Measurements from ENCODE around the gene STPG4.

STPG4 gene, protein sequence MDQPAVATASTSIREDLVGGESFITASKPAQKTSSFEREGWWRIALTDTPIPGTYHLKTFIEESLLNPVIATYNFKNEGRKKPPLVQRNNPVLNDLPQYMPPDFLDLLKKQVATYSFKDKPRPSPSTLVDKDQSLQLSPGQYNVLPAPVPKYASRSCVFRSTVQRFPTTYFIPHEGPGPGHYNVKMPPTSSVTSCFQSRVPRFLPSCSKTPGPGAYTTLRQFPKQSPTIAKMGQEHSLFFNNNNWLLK

DNA sequence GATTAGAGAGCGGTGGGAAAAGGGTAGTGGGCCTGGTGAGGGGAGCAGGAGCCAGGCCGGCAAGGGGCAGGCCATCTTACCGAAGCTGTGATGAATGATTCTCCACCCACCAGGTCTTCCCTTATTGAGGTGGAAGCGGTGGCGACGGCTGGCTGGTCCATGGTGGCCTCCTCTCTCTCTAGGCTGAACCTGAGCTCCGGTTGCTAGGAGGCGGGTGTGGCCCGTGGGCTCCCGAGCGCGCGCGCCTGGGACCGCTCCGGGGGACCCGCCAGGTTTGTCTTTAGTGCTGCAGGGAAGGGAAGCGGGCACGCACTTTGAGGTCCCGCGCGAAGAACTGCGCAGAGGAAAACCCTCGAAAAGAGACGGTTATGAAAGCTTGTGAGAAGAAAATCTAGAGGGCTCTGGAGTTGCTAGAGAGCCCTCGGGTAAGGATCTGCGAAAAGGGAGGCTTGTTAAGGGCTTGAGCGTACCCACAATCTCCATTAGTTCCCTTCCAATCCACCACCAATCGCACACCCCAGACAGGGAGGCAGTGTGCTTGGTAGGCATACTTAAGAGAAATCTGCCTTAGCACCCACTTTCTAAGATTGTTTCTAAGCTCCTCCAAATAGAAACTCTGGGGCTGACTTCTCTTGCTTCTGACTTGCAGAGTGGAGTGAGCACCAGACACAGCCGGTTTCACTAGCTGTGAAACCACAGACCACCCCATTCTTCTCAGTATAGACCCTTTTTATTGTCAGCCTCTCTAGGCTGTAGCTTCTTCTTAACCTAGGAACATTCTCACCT lies at the start of gene STPG4:
STPG4 (minus strand) TSS at position 218 of the 786 bp plus-strand sequence; CDS start at position 161, 57 bp downstream.
- Mint-ChIP-seq H3K27me3 (ENCODE audit: low read depth) (no peaks in the 10 kb centered on the region), H3K27ac (peak within 1 kb of the TSS; percentile 12), H3K9me3 (no peaks in the 10 kb centered on the region), H3K36me3 (ENCODE audit: low read depth) (peaks cover 32% of the 10 kb centered on the region), H3K4me1 (ENCODE audit: low read depth) (peaks cover 15% of the 10 kb centered on the region), H3K4me3 (no peak within 1 kb of the TSS)
- no peak for DNase-seq (ENCODE audit: low spot score)

DNA sequence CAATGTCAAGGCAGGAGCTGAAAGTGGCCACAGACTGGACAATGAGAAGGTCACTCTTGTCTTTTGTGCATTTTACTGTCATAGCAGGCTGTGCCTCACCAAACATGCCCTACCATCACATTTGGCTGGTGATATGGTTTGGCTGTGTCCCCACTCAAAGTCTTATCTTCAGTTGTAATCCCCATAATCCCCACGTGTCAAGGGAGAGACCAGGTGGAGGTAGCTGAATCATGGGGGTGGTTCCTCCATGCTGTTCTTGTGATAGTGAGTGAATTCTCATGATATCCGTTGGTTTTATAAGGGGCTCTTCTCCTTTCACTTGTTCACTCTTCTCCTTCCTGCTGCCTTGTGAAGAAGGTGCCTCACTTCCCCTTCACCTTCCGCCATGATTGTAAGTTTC lies 49.6 kb upstream of the STPG4 start:
- no peak for DNase-seq (ENCODE audit: low spot score)
- Mint-ChIP-seq H3K4me3 (no peak overlapping the region), H3K4me1 (ENCODE audit: low read depth) (no peaks in the 10 kb centered on the region), H3K36me3 (ENCODE audit: low read depth) (no peaks in the 10 kb centered on the region), H3K9me3 (no peaks in the 10 kb centered on the region), H3K27ac (no peak overlapping the region), H3K27me3 (ENCODE audit: low read depth) (peaks cover 12% of the 10 kb centered on the region)

DNA sequence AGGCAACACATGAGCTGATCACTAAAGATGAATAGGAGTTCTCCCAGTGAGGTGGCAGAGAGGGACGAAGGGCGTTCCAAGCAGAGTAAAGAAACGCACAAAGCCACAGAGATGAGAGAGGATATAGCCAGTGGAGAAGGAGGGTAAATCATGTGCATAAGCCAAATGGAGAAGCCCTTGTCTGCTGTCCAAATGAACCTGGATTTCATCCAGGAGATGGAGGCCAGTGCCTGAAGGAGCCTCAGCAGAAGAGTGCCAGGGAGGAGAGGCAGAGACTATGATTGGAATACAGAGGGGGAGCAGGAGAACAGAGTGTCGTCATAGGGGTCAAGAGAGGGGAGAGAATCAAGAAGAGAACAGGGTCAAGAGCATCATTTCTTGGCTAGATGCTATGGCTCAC lies 48.9 kb upstream of the STPG4 start:
- Mint-ChIP-seq H3K9me3 (no peaks in the 10 kb centered on the region), H3K4me3 (no peak overlapping the region), H3K27ac (no peak overlapping the region), H3K4me1 (ENCODE audit: low read depth) (no peaks in the 10 kb centered on the region), H3K27me3 (ENCODE audit: low read depth) (peaks cover 14% of the 10 kb centered on the region), H3K36me3 (ENCODE audit: low read depth) (no peaks in the 10 kb centered on the region)
- DNase-seq (ENCODE audit: low spot score), result no peak

DNA sequence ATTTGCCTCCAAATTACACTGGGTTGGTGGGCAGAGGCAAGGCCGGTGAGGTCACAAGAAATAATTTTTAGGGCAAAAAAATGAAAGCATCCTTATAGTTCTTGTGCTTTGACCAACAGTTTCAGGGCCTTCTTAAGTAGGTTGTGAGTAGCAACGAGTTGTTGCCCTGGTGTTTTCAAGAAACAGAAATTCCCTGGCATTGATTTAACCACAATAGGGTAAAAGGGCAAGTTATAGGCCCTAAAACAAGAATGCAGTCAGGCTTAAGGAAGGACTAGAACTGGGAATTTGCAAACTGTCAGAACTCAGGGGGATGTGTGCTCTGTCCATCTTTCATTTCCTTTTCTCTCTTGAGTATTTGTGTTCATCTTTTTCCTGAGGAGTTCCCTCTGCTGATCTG lies 46.1 kb upstream of the STPG4 start:
- no peak overlapping the region for H3K27ac Mint-ChIP-seq
- no peaks in the 10 kb centered on the region for H3K36me3 Mint-ChIP-seq (ENCODE audit: low read depth)
- no peak overlapping the region for H3K4me3 Mint-ChIP-seq
- H3K27me3 Mint-ChIP-seq (ENCODE audit: low read depth), result peaks cover 26% of the 10 kb centered on the region
- H3K4me1 Mint-ChIP-seq (ENCODE audit: low read depth), result no peaks in the 10 kb centered on the region
- DNase-seq (ENCODE audit: low spot score), result no peak
- H3K9me3 Mint-ChIP-seq, result no peaks in the 10 kb centered on the region

DNA sequence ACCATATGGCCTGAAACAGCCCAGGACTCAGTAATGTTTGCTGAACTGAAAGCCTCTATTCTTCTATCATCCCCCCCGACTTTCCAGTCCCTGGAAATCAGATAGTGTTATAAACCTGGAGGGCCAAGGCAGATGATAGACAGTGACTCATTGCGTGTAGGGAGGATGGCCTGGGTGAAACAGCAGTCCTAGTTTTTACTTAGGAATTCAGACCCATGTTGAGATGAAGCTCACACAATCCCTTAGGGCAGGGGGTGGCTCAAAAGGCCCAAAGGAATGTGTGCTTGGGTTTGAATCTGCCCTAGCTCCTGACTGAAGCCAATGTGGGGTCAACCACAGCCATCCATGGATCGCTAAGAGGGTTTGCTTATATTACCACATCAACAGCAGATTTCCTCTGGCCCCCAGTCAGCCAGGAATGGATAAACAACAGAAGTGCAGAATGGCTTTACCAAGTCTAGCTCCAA lies 43.9 kb upstream of the STPG4 start:
- H3K36me3 Mint-ChIP-seq (ENCODE audit: low read depth), result no peaks in the 10 kb centered on the region
- DNase-seq (ENCODE audit: low spot score), result no peak
- H3K27me3 Mint-ChIP-seq (ENCODE audit: low read depth), result peaks cover 29% of the 10 kb centered on the region
- H3K9me3 Mint-ChIP-seq, result no peaks in the 10 kb centered on the region
- H3K4me1 Mint-ChIP-seq (ENCODE audit: low read depth), result no peaks in the 10 kb centered on the region
- H3K4me3 Mint-ChIP-seq, result no peak overlapping the region
- no peak overlapping the region for H3K27ac Mint-ChIP-seq

DNA sequence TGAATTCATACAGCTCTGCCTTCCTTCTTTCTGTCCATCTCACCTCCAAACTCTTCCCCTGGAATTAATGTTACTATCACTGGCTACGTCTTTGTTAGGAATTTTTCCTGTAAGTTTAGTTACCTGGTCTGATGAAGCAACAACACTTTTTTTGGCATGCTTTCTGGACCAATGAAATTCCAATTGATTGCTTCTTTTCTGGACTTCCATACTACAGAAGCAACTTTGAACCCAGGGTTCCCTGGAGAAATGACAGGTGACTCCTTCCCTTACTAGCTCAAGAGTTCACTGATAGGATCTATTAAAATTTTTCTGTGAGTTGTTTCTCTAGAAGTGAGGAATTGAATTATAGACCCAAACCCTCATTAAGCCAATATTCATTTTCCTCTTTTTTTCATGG lies 41.4 kb upstream of the STPG4 start:
- DNase-seq (ENCODE audit: low spot score), result no peak
- Mint-ChIP-seq H3K27me3 (ENCODE audit: low read depth) (peaks cover 37% of the 10 kb centered on the region), H3K4me1 (ENCODE audit: low read depth) (no peaks in the 10 kb centered on the region)

DNA sequence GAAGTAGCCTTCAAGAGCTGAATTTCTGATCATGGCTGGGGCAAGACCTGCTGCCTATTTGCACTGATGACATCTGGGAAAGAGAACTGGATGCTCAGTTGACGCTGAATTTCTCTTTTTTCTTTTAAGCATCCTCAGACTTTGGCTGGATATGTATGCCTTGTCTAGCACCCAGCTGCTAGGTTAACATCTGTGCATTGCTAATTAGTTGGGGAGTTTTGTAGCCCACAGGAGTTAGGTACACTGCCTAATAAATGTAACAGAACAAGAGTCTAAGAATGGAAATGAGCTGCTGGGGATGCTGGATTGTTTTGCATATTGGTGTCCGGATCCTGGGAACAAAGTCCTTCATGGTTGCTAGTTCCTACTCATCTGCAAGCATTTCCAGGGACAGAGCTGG lies 40.9 kb upstream of the STPG4 start:
- Mint-ChIP-seq H3K9me3 (no peaks in the 10 kb centered on the region), H3K36me3 (ENCODE audit: low read depth) (no peaks in the 10 kb centered on the region), H3K4me3 (no peak overlapping the region), H3K27ac (no peak overlapping the region), H3K27me3 (ENCODE audit: low read depth) (peaks cover 38% of the 10 kb centered on the region), H3K4me1 (ENCODE audit: low read depth) (no peaks in the 10 kb centered on the region)
- DNase-seq (ENCODE audit: low spot score), result no peak

More for the DNA sequence above, 41.4 kb upstream of the STPG4 start:
- no peaks in the 10 kb centered on the region for H3K9me3 Mint-ChIP-seq
- H3K4me3 Mint-ChIP-seq, result no peak overlapping the region
- H3K36me3 Mint-ChIP-seq (ENCODE audit: low read depth), result no peaks in the 10 kb centered on the region
- no peak overlapping the region for H3K27ac Mint-ChIP-seq

DNA sequence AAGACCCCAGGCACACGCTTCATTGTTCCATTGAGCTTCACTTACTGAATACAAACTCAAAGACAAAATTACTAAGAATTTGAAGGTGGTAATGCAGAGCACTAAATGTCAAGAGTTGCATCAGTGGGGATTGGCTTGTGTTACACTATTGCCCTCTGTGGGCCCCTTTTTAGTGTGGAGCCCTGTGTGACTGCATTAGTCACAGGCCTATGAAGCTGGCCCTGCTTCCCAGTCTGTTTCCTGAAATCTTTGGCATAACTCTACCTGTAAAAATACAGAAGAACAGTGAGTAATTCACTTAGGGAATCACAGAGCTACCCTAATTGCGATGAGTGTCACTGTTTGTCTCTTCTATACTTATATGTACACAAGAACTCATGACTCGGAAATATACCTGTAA lies 40.0 kb upstream of the STPG4 start:
- H3K36me3 Mint-ChIP-seq (ENCODE audit: low read depth), result no peaks in the 10 kb centered on the region
- no peaks in the 10 kb centered on the region for H3K4me1 Mint-ChIP-seq (ENCODE audit: low read depth)
- no peak for DNase-seq (ENCODE audit: low spot score)
- no peak overlapping the region for H3K4me3 Mint-ChIP-seq
- H3K9me3 Mint-ChIP-seq, result no peaks in the 10 kb centered on the region
- peaks cover 36% of the 10 kb centered on the region for H3K27me3 Mint-ChIP-seq (ENCODE audit: low read depth)
- H3K27ac Mint-ChIP-seq, result no peak overlapping the region

DNA sequence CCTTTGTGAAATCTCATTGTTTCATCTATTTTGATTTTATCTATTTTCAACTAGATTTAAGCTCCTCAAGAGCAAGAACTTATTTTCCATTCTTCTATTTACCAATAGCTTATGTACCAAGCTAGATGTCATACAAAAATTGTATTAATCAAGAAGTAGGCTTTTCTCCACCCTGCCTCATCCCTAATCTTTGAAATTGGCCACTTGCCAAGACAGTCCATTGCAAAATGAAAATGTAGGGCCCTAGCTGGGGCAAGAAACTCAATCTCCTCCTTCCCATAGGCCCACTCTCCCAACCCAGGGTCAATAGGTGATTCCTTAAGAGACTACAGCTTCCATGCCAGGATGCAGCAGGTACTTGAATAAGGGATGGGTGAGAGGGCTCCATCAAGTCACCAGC lies 39.3 kb upstream of the STPG4 start:
- Mint-ChIP-seq H3K27ac (no peak overlapping the region), H3K36me3 (ENCODE audit: low read depth) (no peaks in the 10 kb centered on the region), H3K4me3 (no peak overlapping the region), H3K27me3 (ENCODE audit: low read depth) (peaks cover 35% of the 10 kb centered on the region), H3K9me3 (no peaks in the 10 kb centered on the region), H3K4me1 (ENCODE audit: low read depth) (no peaks in the 10 kb centered on the region)
- DNase-seq (ENCODE audit: low spot score), result no peak

DNA sequence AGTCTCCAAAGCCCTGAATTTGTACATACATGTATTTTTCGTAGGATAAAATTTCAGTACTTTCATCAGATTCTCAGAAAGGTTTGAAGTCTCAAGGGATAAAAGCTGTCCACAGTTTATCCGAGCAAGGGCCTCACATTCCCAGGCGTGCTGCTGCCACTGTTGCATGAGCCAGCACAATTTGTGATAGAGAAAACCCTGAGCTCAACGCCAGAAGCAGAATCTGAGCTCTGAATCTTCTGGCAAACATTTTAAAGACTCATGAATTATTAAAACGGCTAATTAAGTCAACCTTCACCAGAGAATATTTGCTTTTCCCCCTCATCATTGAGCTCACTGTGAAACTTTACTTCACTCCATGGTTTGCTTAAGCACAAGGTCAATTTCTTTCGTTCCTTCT lies 38.5 kb upstream of the STPG4 start:
- Mint-ChIP-seq H3K9me3 (no peaks in the 10 kb centered on the region), H3K27ac (no peak overlapping the region), H3K27me3 (ENCODE audit: low read depth) (peaks cover 35% of the 10 kb centered on the region), H3K4me3 (no peak overlapping the region), H3K4me1 (ENCODE audit: low read depth) (no peaks in the 10 kb centered on the region), H3K36me3 (ENCODE audit: low read depth) (no peaks in the 10 kb centered on the region)
- DNase-seq (ENCODE audit: low spot score), result no peak

DNA sequence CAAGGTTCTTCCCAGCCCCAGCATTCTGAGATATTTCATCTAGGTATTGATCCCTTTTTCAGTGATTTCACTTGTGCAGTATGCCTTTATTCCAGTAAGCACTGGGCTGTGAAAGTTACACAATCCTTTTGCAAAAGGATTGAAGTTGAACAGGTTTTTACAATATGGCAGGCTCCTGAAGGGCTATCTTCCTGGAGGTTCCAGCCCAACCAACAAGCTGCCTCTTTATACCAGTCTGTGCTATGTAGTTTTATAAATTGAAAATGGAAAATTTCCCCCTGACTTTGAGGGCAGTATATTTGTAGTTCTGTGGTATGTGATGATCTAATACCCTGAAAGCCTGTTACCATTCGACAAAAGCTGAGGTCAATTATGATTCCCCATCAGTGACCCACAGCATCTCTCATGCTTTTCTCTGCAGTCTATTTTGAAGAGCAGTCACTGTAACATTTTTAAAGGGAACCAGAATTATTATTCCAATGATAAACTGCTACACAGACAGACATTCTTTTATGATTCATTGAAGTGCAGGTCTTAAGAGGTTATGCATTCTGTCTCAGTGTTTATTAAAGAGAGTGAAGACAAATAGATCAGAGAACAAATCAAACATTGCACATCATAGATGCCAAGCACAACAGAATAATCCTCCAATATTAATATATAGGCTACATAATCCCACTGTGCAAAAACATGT lies 35.2 kb upstream of the STPG4 start:
- H3K27ac Mint-ChIP-seq, result no peak overlapping the region
- peaks cover 38% of the 10 kb centered on the region for H3K27me3 Mint-ChIP-seq (ENCODE audit: low read depth)
- H3K36me3 Mint-ChIP-seq (ENCODE audit: low read depth), result no peaks in the 10 kb centered on the region
- H3K9me3 Mint-ChIP-seq, result no peaks in the 10 kb centered on the region
- no peaks in the 10 kb centered on the region for H3K4me1 Mint-ChIP-seq (ENCODE audit: low read depth)
- DNase-seq (ENCODE audit: low spot score), result no peak
- no peak overlapping the region for H3K4me3 Mint-ChIP-seq

DNA sequence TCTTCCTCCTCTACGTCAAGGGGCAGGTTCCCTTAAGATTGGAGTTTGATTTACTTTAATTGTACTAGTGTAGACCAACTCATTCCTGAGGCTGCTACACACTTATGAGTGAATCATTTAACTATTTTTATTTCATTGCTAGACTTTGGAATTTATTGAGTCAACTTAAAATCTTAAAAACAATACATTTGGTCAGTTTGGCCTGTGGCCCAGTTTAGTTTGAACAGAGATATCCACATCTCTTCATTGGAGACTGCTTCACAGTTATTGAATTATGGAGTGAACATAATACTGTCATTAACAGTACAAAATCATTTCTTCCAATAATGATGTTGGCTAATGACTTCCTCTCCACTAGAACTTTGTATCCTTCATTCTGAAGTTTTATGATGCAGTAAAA lies 34.5 kb upstream of the STPG4 start:
- no peaks in the 10 kb centered on the region for H3K9me3 Mint-ChIP-seq
- no peaks in the 10 kb centered on the region for H3K4me1 Mint-ChIP-seq (ENCODE audit: low read depth)
- no peaks in the 10 kb centered on the region for H3K36me3 Mint-ChIP-seq (ENCODE audit: low read depth)
- peaks cover 41% of the 10 kb centered on the region for H3K27me3 Mint-ChIP-seq (ENCODE audit: low read depth)
- DNase-seq (ENCODE audit: low spot score), result no peak
- H3K4me3 Mint-ChIP-seq, result no peak overlapping the region
- H3K27ac Mint-ChIP-seq, result no peak overlapping the region

DNA sequence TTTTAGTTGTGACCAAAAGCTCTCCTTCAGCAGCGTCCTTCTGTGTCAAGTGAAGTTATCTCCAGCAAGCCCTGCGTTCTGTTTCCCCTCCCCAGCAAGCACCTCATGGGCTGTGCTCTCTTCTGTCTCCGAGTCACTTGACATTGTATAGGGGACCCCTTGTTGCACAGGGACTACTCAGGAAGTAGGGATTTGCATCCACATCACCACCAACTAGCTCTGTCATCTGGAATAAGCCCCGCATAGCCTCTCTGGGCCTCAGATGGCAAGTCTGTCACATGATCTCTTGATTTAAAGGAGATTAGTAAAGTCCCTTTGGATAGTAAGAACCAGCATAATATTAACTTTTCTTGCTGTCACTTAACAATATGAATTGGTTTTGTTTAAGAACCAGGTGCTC lies 32.0 kb upstream of the STPG4 start:
- H3K4me1 Mint-ChIP-seq (ENCODE audit: low read depth), result no peaks in the 10 kb centered on the region
- no peaks in the 10 kb centered on the region for H3K9me3 Mint-ChIP-seq
- no peak overlapping the region for H3K4me3 Mint-ChIP-seq

DNA sequence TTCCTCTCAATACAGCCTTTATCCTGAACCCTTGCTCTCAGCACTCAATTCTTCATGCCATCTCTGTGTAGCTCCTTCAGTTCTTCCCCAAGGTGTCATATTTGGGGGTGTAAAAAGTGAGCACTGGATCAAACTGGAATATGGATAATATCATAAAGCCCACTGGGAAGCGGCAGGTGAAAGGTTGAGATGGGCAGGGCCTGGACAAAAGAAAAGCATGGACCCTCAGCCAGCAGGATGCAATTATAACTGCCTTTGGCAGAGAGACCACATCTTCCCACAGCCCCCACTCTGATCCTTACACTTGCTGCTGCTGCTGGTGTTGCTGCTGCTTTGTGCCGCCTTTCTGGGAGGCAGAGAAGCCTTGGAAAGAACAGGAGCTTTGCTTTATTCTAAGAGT lies 31.2 kb upstream of the STPG4 start:
- no peak for DNase-seq (ENCODE audit: low spot score)
- Mint-ChIP-seq H3K4me3 (no peak overlapping the region), H3K36me3 (ENCODE audit: low read depth) (no peaks in the 10 kb centered on the region)

More for the DNA sequence above, 32.0 kb upstream of the STPG4 start:
- no peak for DNase-seq (ENCODE audit: low spot score)
- Mint-ChIP-seq H3K36me3 (ENCODE audit: low read depth) (no peaks in the 10 kb centered on the region), H3K27ac (no peak overlapping the region), H3K27me3 (ENCODE audit: low read depth) (peaks cover 38% of the 10 kb centered on the region)

More for the DNA sequence above, 31.2 kb upstream of the STPG4 start:
- H3K27ac Mint-ChIP-seq, result no peak overlapping the region
- H3K9me3 Mint-ChIP-seq, result no peaks in the 10 kb centered on the region
- H3K27me3 Mint-ChIP-seq (ENCODE audit: low read depth), result peaks cover 34% of the 10 kb centered on the region
- peaks cover 2% of the 10 kb centered on the region for H3K4me1 Mint-ChIP-seq (ENCODE audit: low read depth)

Measured in T-helper 2 cell treated with Interferon-gamma antibody and Interleukin-4, amounts not matched to agents 5 μg/mL and 100 μg/mL, for 36 hours (primary cell).